Liver (tissue), 3 donors: Measurements from ENCODE around the gene NLGN1.

Experiments used
- FOXA1 ChIP-seq: IDR thresholded peaks from 2 replicates; pipeline ENCODE4 v1.6.1; 2016; ENCODE audit warnings: antibody characterized with exemption
- SP1 ChIP-seq: IDR thresholded peaks from 2 replicates; pipeline ENCODE4 v1.6.1; 2018; ENCODE audit warnings: antibody characterized with exemption, mild to moderate bottlenecking
- YY1 ChIP-seq: IDR thresholded peaks from 2 replicates; pipeline ENCODE4 v1.6.1; 2016; ENCODE audit warnings: antibody characterized with exemption, mild to moderate bottlenecking
- TF ChIP-seq, protein P1 (sequence below): fragments of 150-350 bp; IDR thresholded peaks from 2 replicates; pipeline ENCODE4 v1.5.1; 2017; ENCODE audit warnings: improper control_type of control experiment, low read depth, low read length; ENCODE audit not compliant: missing input control
- donor health status: healthy.
- donor health status: healthy.

DNA sequence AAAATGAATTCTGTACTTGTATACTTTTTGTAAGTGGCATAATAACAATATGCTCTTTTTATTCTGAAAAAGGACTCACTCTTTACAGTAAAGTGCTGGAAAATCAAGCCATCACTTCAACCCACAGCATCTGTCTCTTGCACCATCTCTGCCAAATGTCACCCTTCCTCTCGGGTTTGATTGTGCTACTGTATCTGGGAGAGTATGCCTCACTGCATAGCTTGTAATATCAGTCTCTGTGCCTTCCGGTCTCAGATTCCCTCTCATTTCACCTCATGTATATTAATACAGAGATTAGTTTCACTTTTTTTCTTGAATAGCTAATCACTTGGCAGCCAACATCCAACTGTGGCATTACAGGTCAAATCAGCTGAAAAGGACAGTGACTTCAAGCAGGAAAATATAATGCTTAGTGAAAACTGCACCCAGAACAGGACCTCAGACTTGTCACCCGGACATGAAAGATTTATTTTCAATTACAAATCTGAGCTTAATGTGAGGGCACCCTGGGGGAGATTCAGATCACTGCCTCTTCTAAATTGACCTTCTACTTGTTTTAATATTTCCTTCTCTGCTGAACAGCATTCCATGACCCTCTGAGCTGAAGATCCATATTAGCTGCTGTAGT lies 855.8 kb downstream of the NLGN1 start:
- TF ChIP-seq, protein P1, sequence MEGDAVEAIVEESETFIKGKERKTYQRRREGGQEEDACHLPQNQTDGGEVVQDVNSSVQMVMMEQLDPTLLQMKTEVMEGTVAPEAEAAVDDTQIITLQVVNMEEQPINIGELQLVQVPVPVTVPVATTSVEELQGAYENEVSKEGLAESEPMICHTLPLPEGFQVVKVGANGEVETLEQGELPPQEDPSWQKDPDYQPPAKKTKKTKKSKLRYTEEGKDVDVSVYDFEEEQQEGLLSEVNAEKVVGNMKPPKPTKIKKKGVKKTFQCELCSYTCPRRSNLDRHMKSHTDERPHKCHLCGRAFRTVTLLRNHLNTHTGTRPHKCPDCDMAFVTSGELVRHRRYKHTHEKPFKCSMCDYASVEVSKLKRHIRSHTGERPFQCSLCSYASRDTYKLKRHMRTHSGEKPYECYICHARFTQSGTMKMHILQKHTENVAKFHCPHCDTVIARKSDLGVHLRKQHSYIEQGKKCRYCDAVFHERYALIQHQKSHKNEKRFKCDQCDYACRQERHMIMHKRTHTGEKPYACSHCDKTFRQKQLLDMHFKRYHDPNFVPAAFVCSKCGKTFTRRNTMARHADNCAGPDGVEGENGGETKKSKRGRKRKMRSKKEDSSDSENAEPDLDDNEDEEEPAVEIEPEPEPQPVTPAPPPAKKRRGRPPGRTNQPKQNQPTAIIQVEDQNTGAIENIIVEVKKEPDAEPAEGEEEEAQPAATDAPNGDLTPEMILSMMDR = no peak
- TF ChIP-seq YY1 = no peak
- no peak for TF ChIP-seq SP1
- no peak for TF ChIP-seq FOXA1
